HUDEP-2 (cell line): ENCODE measurements around the gene TRAF7.

Experiments
- DNase-seq, 76 experiments: peaks; one replicate each; lab custom pipeline; 2025; ENCODE audit not compliant: unreplicated experiment in 76 of 76; lab: John Stamatoyannopoulos, UW

The TRAF7 gene

GRCh38 chr16:2180461-2180860, 24.9 kb downstream of the TRAF7 start:
- no peak for DNase-seq

- DNase-seq: peak in 2 of 76 experiments; percentile 4 to 11
These were observed 25.7 kb downstream of the TRAF7 start for GRCh38 chr16:2180962-2181923.

- no peak for DNase-seq
These were observed 26.4 kb downstream of the TRAF7 start for GRCh38 chr16:2181952-2182351.

- DNase-seq: no peak
These were observed 28.1 kb downstream of the TRAF7 start for GRCh38 chr16:2183671-2184070.

- DNase-seq: no peak
These were observed 28.8 kb downstream of the TRAF7 start for GRCh38 chr16:2184346-2184745.

GRCh38 chr16:2184962-2185361, 29.4 kb downstream of the TRAF7 start:
- no peak for DNase-seq

GRCh38 chr16:2186064-2186463, 30.5 kb downstream of the TRAF7 start:
- no peak for DNase-seq

GRCh38 chr16:2186505-2186904, 30.9 kb downstream of the TRAF7 start:
- no peak for DNase-seq

- no peak for DNase-seq
These were observed 31.6 kb downstream of the TRAF7 start for GRCh38 chr16:2187212-2187611.

- DNase-seq: no peak
These were observed 32.8 kb downstream of the TRAF7 start for GRCh38 chr16:2188395-2188794.

GRCh38 chr16:2189252-2189893, 33.8 kb downstream of the TRAF7 start:
- no peak for DNase-seq

- DNase-seq: no peak
These were observed 34.5 kb downstream of the TRAF7 start for GRCh38 chr16:2190002-2190658.

GRCh38 chr16:2190659-2191445, 35.3 kb downstream of the TRAF7 start:
- DNase-seq: no peak

- no peak for DNase-seq
These were observed 35.8 kb downstream of the TRAF7 start for GRCh38 chr16:2191446-2191706.

GRCh38 chr16:2194166-2194834, 38.7 kb downstream of the TRAF7 start:
- DNase-seq: peak in 1 of 76 experiments; percentile 20

- DNase-seq: peak in 29 of 76 experiments; percentile 10 to 54 (median 25)
These were observed 39.3 kb downstream of the TRAF7 start for GRCh38 chr16:2194852-2195321.

- DNase-seq: no peak
These were observed 40.0 kb downstream of the TRAF7 start for GRCh38 chr16:2195322-2196161.

GRCh38 chr16:2196162-2196980, 40.8 kb downstream of the TRAF7 start, which contains the start of gene CASKIN1:
CASKIN1 (minus strand) TSS chr16:2196605; CDS start chr16:2196432, 173 bp downstream.
- DNase-seq: no peak
